Heart left ventricle (tissue), 16 donors: ENCODE measurements around the gene LDAH. TPM values are rescaled to one million over a fixed set of nuclear protein-coding genes. Genes with fewer than 3 reads are reported as not detected.

Experiments
- ATAC-seq, 4 donors: fragments of 200-7000 bp; cut with Tn5 transposase; one replicate each; pipeline ENCODE4 v1.9.1; 2020 to 2022; ENCODE audit warnings: moderate library complexity in 4 of 4, mild to moderate bottlenecking in 3 of 4, moderate number of reproducible peaks in 1 of 4
- DNase-seq, 5 donors: peaks; one replicate each; pipeline ENCODE4 v3.0.0-alpha.2; 2020
- H3K27ac ChIP-seq, 12 donors: fragments of 200-600 bp; sonication (generic) in 4 of 12; one replicate each; pipeline versions ENCODE4 v1.5.0 to v1.8.0; 2016 to 2022; ENCODE audit warnings: mild to moderate bottlenecking in 2 of 12
- H3K27me3 ChIP-seq, 9 donors: fragments of 200-600 bp; sonication (generic) in 2 of 9; one replicate each; pipeline versions ENCODE4 v1.5.1 to v1.8.0; 2016 to 2022; ENCODE audit warnings: mild to moderate bottlenecking in 3 of 9
- H3K36me3 ChIP-seq, 9 donors: fragments of 200-600 bp; sonication (generic) in 2 of 9; one replicate each; pipeline versions ENCODE4 v1.5.0 to v1.8.0; 2018 to 2022; ENCODE audit warnings: mild to moderate bottlenecking in 2 of 9
- H3K4me1 ChIP-seq, 12 donors: fragments of 200-600 bp; sonication (generic) in 4 of 12; one replicate each; pipeline versions ENCODE4 v1.5.0 to v1.8.0; 2016 to 2022; ENCODE audit warnings: mild to moderate bottlenecking in 3 of 12
- H3K4me3 ChIP-seq, 12 donors: fragments of 200-600 bp; sonication (generic) in 4 of 12; one replicate each; pipeline versions ENCODE4 v1.5.0 to v1.8.0; 2017 to 2022; ENCODE audit warnings: mild to moderate bottlenecking in 9 of 12, moderate library complexity in 4 of 12
- H3K9me3 ChIP-seq, 12 donors: fragments of 200-600 bp; sonication (generic) in 4 of 12; one replicate each; pipeline versions ENCODE4 v1.5.0 to v1.8.0; 2016 to 2022; ENCODE audit warnings: mild to moderate bottlenecking in 1 of 12
- POLR2A ChIP-seq, 2 donors: fragments of 450-650 bp; IDR thresholded peaks; one replicate each; pipeline ENCODE4 v1.6.1; 2017; ENCODE audit warnings: antibody characterized with exemption in 2 of 2, mild to moderate bottlenecking in 2 of 2, moderate library complexity in 2 of 2
- whole genome bisulfite sequencing, 4 donors: extraction: QIAGEN DNeasy Blood & Tissue Kit in 2 of 4; methylation state at CpG; one replicate each; pipeline versions ENCODE4 v1.1.5 to v1.1.7; 2013 to 2018; 5-methylcytosine and 5-hydroxymethylcytosine counted together
- intact Hi-C, 10 donors: fragments of 100-400 bp; cut with DNase I; formaldehyde crosslinking; loops; one replicate each; pipeline versions ENCODE4 v1.11.1 to v1.14.2; 2022
- polyA plus RNA-seq, 2 donors: library from polyadenylated mRNA; stranded (reverse); fragments of 200-250 nt; gene quantifications; one replicate each; pipeline ENCODE4 v1.2.3, GENCODE V29; 2013
- total RNA-seq, 9 donors: library from RNA; depleted of rRNA in 2 of 9; stranded (reverse); fragments of >200 nt in 2 of 9; fragmentation: NEBNext Ultra II Directional in 3 of 9; extraction: Animal tissue kit (Norgen Biotek cat#: 25700) in 3 of 9; gene quantifications; one replicate each; pipeline versions ENCODE4 v1.1.0 to v1.2.4, GENCODE V29; 2016 to 2023
- TF ChIP-seq, protein P1 (sequence below), 12 donors: fragments of 200-600 bp; sonication (generic) in 4 of 12; IDR thresholded peaks; one replicate each; pipeline versions ENCODE4 v1.5.0 to v1.8.0; 2018 to 2022; ENCODE audit warnings: antibody characterized with exemption in 12 of 12, mild to moderate bottlenecking in 5 of 12
- donor health status: ischemic (EF 13 %, LVEDD 7.1; RV severe dilation, severe dysfunction).
- donor health status: healthy with polysubstance abuse.
- donor health status: DM: no; HTN: yes; CAD: no.
- donor health status: DM: no; HTN: no; CAD: no.
- donor health status: ischemic (EF 25% LVEDD 6.9; RV normal size, moderate dysfunction).
- donor health status: ischemic (EF 25% LVEDD 5.7; RV mildly dilated, moderate dysfunction).
- donor health status: healthy.
- donor health status: DM: yes; HTN: yes; CAD: no.
- donor health status: ischemic (EF 35%, LVEDD 5.7; RV mildly dilated, moderate dysfunction).
- donor health status: nonischemic (EF 11% LVEDD 7.7; RV severe dilation, severe dysfunction).
- donor health status: DM: yes; HTN: yes; CAD: no.
- donor health status: PGD.
- donor health status: ischemic (EF 29% LVEDD 5.4; RV normal size, mild dysfunction).
- donor health status: nonischemic (EF 23%, LVEDD 6.1; RV moderate dilation, normal function).

LDAH gene
- total and polyA plus RNA-seq, 11 donors = 2.2 to 13.2 (median 6.7) TPM

DNA sequence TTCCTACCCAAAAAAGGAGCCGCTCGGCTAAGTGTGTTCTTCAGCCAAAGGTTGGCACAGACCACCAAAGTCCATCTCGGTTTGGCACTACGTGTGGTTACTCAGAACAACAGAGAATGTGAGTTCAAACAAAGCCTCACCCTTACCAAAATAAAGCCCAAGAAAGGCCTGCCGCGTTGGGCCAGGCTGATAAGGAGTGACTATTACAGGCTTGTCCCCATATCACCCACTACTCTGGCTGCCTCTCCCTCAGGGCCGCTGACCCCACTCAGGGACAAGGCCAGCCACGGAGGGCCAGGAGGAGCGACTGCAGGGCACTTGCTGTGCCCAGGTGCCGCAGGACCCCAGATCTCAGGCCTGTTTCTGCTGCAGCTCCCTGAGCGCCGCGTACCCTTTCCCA is 185.8 kb downstream of the LDAH start:
- intact Hi-C loops = loop anchor here in 7 of 10 donors (1.0 to 10.0 kb wide), 7 partner anchors 35 to 195 kb away; partner anchors contain the start of gene RHOB (in 2 of the 7)
- 48 to 63% (median 53%) methylated on average over 10 to 13 of the region's 13 CpGs for WGBS, 4 donors
- H3K4me1 ChIP-seq = peaks cover 10 to 78% (median 51%) of the 10 kb centered on the region in 12 donors
- peaks cover 0 to 57% (median 21%) of the 10 kb centered on the region in 9 donors for H3K36me3 ChIP-seq
- peak overlapping the region; percentile 35 to 90 (median 77) for H3K27ac ChIP-seq
- ATAC-seq (peak; percentile 72 to 79 (median 78)), DNase-seq (peak; percentile 64 to 90 (median 76))
- TF ChIP-seq POLR2A (IDR thresholded peaks at IDR 0.05) = no peak
- TF ChIP-seq, protein P1, sequence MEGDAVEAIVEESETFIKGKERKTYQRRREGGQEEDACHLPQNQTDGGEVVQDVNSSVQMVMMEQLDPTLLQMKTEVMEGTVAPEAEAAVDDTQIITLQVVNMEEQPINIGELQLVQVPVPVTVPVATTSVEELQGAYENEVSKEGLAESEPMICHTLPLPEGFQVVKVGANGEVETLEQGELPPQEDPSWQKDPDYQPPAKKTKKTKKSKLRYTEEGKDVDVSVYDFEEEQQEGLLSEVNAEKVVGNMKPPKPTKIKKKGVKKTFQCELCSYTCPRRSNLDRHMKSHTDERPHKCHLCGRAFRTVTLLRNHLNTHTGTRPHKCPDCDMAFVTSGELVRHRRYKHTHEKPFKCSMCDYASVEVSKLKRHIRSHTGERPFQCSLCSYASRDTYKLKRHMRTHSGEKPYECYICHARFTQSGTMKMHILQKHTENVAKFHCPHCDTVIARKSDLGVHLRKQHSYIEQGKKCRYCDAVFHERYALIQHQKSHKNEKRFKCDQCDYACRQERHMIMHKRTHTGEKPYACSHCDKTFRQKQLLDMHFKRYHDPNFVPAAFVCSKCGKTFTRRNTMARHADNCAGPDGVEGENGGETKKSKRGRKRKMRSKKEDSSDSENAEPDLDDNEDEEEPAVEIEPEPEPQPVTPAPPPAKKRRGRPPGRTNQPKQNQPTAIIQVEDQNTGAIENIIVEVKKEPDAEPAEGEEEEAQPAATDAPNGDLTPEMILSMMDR (IDR thresholded peaks at IDR 0.05) = no peak
- H3K9me3 ChIP-seq = no peaks in the 10 kb centered on the region
- no peaks in the 10 kb centered on the region for H3K27me3 ChIP-seq
- no peak overlapping the region for H3K4me3 ChIP-seq

DNA sequence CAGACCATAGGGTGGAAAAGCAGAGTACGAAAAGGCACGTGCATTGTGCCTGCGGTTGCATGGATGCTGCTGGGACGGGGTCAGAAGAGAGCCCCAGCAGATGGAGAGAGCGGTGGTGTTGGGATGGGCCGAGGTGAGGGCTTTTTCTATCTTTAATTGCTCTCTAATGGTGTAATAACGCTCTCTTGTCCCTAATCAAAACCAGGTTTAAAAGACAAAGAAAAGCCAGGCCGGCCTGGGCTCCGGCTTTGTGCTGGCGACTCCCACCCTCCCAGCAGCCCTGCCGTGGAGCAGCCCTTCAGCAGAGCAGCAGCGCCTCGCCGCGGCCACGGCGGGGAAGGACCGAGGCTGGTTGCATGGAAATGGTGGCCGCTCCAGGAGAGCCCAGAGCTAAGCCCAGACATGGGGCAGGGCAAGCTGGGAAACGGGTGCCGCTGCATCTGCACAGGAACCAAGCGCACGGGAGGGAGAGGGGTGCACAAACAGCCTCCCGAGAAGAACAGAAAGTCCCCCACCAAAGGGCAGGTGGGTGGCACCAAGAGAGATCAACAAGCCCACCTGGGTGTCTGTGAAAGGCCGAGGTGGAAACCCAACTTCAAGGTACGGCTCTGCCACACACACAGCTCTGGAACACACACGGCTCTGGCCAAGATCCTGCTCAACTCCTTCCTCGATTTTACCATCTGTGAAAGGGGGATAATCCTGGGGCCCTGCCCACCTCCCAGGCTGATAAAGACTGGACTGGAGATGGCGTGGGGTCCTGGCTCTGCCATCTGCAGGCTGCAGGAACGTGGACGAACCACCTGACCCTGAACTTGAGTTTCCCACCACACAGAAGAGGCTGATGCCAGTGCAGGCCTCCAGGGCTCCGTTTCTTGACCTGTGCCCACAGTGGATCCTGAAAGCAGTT is 187.0 kb downstream of the LDAH start:
- 28 to 40% (median 30%) methylated on average over 15 to 32 of the region's 32 CpGs for WGBS, 4 donors
- Histone ChIP-seq H3K36me3 (peaks cover 0 to 49% (median 20%) of the 10 kb centered on the region in 9 donors), H3K9me3 (no peaks in the 10 kb centered on the region), H3K4me3 (peak overlapping the region in 1 of 12 donors; percentile 10), H3K4me1 (peaks cover 5 to 66% (median 41%) of the 10 kb centered on the region in 12 donors), H3K27me3 (no peaks in the 10 kb centered on the region), H3K27ac (peak overlapping the region; percentile 32 to 90 (median 77))
- DNase-seq (peak; percentile 88 to 93 (median 89)), ATAC-seq (peak; percentile 76 to 86 (median 85))
- TF ChIP-seq POLR2A (IDR thresholded peaks at IDR 0.05) = peak in 1 of 2 donors; percentile 21
- TF ChIP-seq, protein P1 (IDR thresholded peaks at IDR 0.05) = peak; percentile 76 to 99 (median 96)
- intact Hi-C loops = loop anchor here (1.0 to 10.0 kb wide), 10 partner anchors 34 to 257 kb away; partner anchors contain the start of gene RHOB (in 2 of the 10)

DNA sequence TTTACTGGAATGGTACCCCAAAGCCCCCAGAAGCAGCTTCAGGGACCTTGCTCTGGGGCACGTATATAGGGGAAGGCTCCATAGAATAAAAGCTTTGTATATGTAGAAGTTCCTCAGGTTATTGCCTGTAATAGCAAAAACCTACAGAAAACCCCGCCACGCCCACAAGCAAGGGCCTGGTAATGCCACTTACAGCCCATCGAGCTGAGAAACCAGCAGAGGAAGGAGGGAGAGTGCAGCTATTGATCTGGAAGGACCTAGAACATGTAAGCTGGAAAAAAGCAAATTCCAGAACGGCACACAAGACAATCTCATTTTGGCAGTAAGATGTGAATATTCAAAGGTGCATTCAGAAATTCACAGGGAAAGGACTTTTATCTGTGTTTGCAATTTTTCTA is 187.8 kb downstream of the LDAH start:
- ATAC-seq (no peak), DNase-seq (peak in 1 of 5 donors; percentile 13)
- intact Hi-C loops = loop anchor here in 8 of 10 donors (1.0 to 10.0 kb wide), 8 partner anchors 33 to 193 kb away; partner anchors contain the start of gene RHOB (in 1 of the 8)
- Histone ChIP-seq H3K4me3 (no peak overlapping the region), H3K9me3 (no peaks in the 10 kb centered on the region), H3K27me3 (no peaks in the 10 kb centered on the region), H3K4me1 (peaks cover 5 to 62% (median 40%) of the 10 kb centered on the region in 12 donors), H3K36me3 (peaks cover 0 to 49% (median 15%) of the 10 kb centered on the region in 9 donors), H3K27ac (peak overlapping the region in 10 of 12 donors; percentile 24 to 90 (median 77))
- 68 to 81% (median 70%) methylated on average over 5 of the region's 5 CpGs for WGBS, 4 donors
- TF ChIP-seq, protein P1 (IDR thresholded peaks at IDR 0.05) = no peak
- no peak for TF ChIP-seq POLR2A (IDR thresholded peaks at IDR 0.05)
